ENCODE data around the gene DOCK1.

DOCK1 gene

GRCh38 chr10:127462643-127463295, 557.5 kb downstream of the DOCK1 start:
- no peak overlapping the region for H3K27ac ChIP-seq (ENCODE audit: low read depth, low read length)
- H3K36me3 ChIP-seq (ENCODE audit: control insufficient read depth in 1 of 2, insufficient read depth in 2 of 2, low read length in 2 of 2), result no peaks in the 10 kb centered on the region
- no peak overlapping the region for H4K91ac ChIP-seq (ENCODE audit: low read depth, low read length)
- no peaks in the 10 kb centered on the region for H3K4me1 ChIP-seq (ENCODE audit: control insufficient read depth in 1 of 2, insufficient read depth in 2 of 2, low read length in 2 of 2)
- H3K18ac ChIP-seq (ENCODE audit: low read length), result no peak overlapping the region
- H3K4me2 ChIP-seq (ENCODE audit: low read length), result no peak overlapping the region
- H3K4me3 ChIP-seq (ENCODE audit: low read depth, low read length), result no peak overlapping the region
- no peak overlapping the region for H3K9ac ChIP-seq (ENCODE audit: low read length)
- H2AK5ac ChIP-seq (ENCODE audit: low read length), result no peak overlapping the region
- H3K27me3 ChIP-seq (ENCODE audit: insufficient read depth, low read length), result no peaks in the 10 kb centered on the region
- H2BK120ac ChIP-seq (ENCODE audit: insufficient read depth, low read length, poor library complexity), result no peak overlapping the region
- no peaks in the 10 kb centered on the region for H3K79me2 ChIP-seq (ENCODE audit: control insufficient read depth, insufficient read depth, low read length, poor library complexity)
- no CpG with 5 or more reads among the region's 5 CpGs for WGBS (ENCODE audit: extremely low coverage, insufficient coverage, insufficient read length)
- DNase-seq, result no peak
- H2AFZ ChIP-seq (ENCODE audit: insufficient read depth, low read length, poor library complexity), result no peak overlapping the region
- H3K79me1 ChIP-seq (ENCODE audit: low read length), result no peaks in the 10 kb centered on the region
- H4K8ac ChIP-seq (ENCODE audit: low read depth, low read length), result no peak overlapping the region
- no peak overlapping the region for H3K23ac ChIP-seq (ENCODE audit: low read length)
- H3K9me3 ChIP-seq (ENCODE audit: insufficient read depth, low read depth, low read length), result peaks cover 13% of the 10 kb centered on the region
- H3K14ac ChIP-seq (ENCODE audit: low read length), result no peak overlapping the region
- no peak overlapping the region for H2BK5ac ChIP-seq (ENCODE audit: low read depth, low read length, poor library complexity)
- no peak overlapping the region for H3K4ac ChIP-seq (ENCODE audit: low read depth, low read length)
- no peak overlapping the region for H2BK12ac ChIP-seq (ENCODE audit: low read length)
- no peak overlapping the region for H4K12ac ChIP-seq (ENCODE audit: low read depth, low read length)

GRCh38 chr10:127463548-127463947, 558.3 kb downstream of the DOCK1 start:
- no peak overlapping the region for H3K23ac ChIP-seq (ENCODE audit: low read length)
- H3K4me1 ChIP-seq (ENCODE audit: control insufficient read depth in 1 of 2, insufficient read depth in 2 of 2, low read length in 2 of 2), result no peaks in the 10 kb centered on the region
- H3K79me1 ChIP-seq (ENCODE audit: low read length), result no peaks in the 10 kb centered on the region
- H3K27me3 ChIP-seq (ENCODE audit: insufficient read depth, low read length), result no peaks in the 10 kb centered on the region
- no peaks in the 10 kb centered on the region for H3K79me2 ChIP-seq (ENCODE audit: control insufficient read depth, insufficient read depth, low read length, poor library complexity)
- H4K8ac ChIP-seq (ENCODE audit: low read depth, low read length), result no peak overlapping the region
- H3K9ac ChIP-seq (ENCODE audit: low read length), result no peak overlapping the region
- no peak overlapping the region for H2AFZ ChIP-seq (ENCODE audit: insufficient read depth, low read length, poor library complexity)
- no peak overlapping the region for H3K18ac ChIP-seq (ENCODE audit: low read length)
- H3K4me3 ChIP-seq (ENCODE audit: low read depth, low read length), result no peak overlapping the region
- H4K91ac ChIP-seq (ENCODE audit: low read depth, low read length), result no peak overlapping the region
- peaks cover 11% of the 10 kb centered on the region for H3K9me3 ChIP-seq (ENCODE audit: insufficient read depth, low read depth, low read length)
- H3K4ac ChIP-seq (ENCODE audit: low read depth, low read length), result no peak overlapping the region
- no CpG with 5 or more reads among the region's 10 CpGs for WGBS (ENCODE audit: extremely low coverage, insufficient coverage, insufficient read length)
- DNase-seq, result no peak
- no peak overlapping the region for H3K4me2 ChIP-seq (ENCODE audit: low read length)
- H4K12ac ChIP-seq (ENCODE audit: low read depth, low read length), result no peak overlapping the region
- no peak overlapping the region for H3K27ac ChIP-seq (ENCODE audit: low read depth, low read length)
- no peak overlapping the region for H2BK12ac ChIP-seq (ENCODE audit: low read length)
- no peak overlapping the region for H2AK5ac ChIP-seq (ENCODE audit: low read length)
- H2BK5ac ChIP-seq (ENCODE audit: low read depth, low read length, poor library complexity), result no peak overlapping the region
- no peaks in the 10 kb centered on the region for H3K36me3 ChIP-seq (ENCODE audit: control insufficient read depth in 1 of 2, insufficient read depth in 2 of 2, low read length in 2 of 2)
- no peak overlapping the region for H2BK120ac ChIP-seq (ENCODE audit: insufficient read depth, low read length, poor library complexity)
- H3K14ac ChIP-seq (ENCODE audit: low read length), result no peak overlapping the region

- WGBS (ENCODE audit: extremely low coverage, insufficient coverage, insufficient read length), result no CpG with 5 or more reads among the region's 6 CpGs
- no peaks in the 10 kb centered on the region for H3K79me1 ChIP-seq (ENCODE audit: low read length)
Measured at GRCh38 chr10:127464561-127464960, 559.3 kb downstream of the DOCK1 start.

GRCh38 chr10:127467811-127468210, 562.6 kb downstream of the DOCK1 start:
- Histone ChIP-seq H3K79me1 (ENCODE audit: low read length) (no peaks in the 10 kb centered on the region), H3K14ac (ENCODE audit: low read length) (no peak overlapping the region), H4K91ac (ENCODE audit: low read depth, low read length) (no peak overlapping the region), H3K4me1 (ENCODE audit: control insufficient read depth in 1 of 2, insufficient read depth in 2 of 2, low read length in 2 of 2) (no peaks in the 10 kb centered on the region), H4K12ac (ENCODE audit: low read depth, low read length) (no peak overlapping the region), H2BK12ac (ENCODE audit: low read length) (no peak overlapping the region), H3K79me2 (ENCODE audit: control insufficient read depth, insufficient read depth, low read length, poor library complexity) (no peaks in the 10 kb centered on the region), H3K27me3 (ENCODE audit: insufficient read depth, low read length) (no peaks in the 10 kb centered on the region), H2AFZ (ENCODE audit: insufficient read depth, low read length, poor library complexity) (no peak overlapping the region), H3K9ac (ENCODE audit: low read length) (peak overlapping the region; percentile 15), H3K4me2 (ENCODE audit: low read length) (no peak overlapping the region), H3K9me3 (ENCODE audit: insufficient read depth, low read depth, low read length) (peaks cover 9% of the 10 kb centered on the region), H3K4ac (ENCODE audit: low read depth, low read length) (no peak overlapping the region), H3K4me3 (ENCODE audit: low read depth, low read length) (no peak overlapping the region), H3K27ac (ENCODE audit: low read depth, low read length) (no peak overlapping the region), H2BK120ac (ENCODE audit: insufficient read depth, low read length, poor library complexity) (no peak overlapping the region), H2BK5ac (ENCODE audit: low read depth, low read length, poor library complexity) (no peak overlapping the region), H3K36me3 (ENCODE audit: control insufficient read depth in 1 of 2, insufficient read depth in 2 of 2, low read length in 2 of 2) (no peaks in the 10 kb centered on the region), H3K18ac (ENCODE audit: low read length) (no peak overlapping the region), H2AK5ac (ENCODE audit: low read length) (no peak overlapping the region), H4K8ac (ENCODE audit: low read depth, low read length) (no peak overlapping the region), H3K23ac (ENCODE audit: low read length) (no peak overlapping the region)
- WGBS (ENCODE audit: extremely low coverage, insufficient coverage, insufficient read length), result no CpG with 5 or more reads among the region's 10 CpGs
- no peak for DNase-seq

More at GRCh38 chr10:127464561-127464960, 559.3 kb downstream of the DOCK1 start:
- H2BK5ac ChIP-seq (ENCODE audit: low read depth, low read length, poor library complexity), result no peak overlapping the region
- peaks cover 12% of the 10 kb centered on the region for H3K9me3 ChIP-seq (ENCODE audit: insufficient read depth, low read depth, low read length)
- H3K4me1 ChIP-seq (ENCODE audit: control insufficient read depth in 1 of 2, insufficient read depth in 2 of 2, low read length in 2 of 2), result no peaks in the 10 kb centered on the region
- no peak overlapping the region for H3K14ac ChIP-seq (ENCODE audit: low read length)
- no peak overlapping the region for H3K23ac ChIP-seq (ENCODE audit: low read length)
- no peaks in the 10 kb centered on the region for H3K27me3 ChIP-seq (ENCODE audit: insufficient read depth, low read length)
- no peak overlapping the region for H4K91ac ChIP-seq (ENCODE audit: low read depth, low read length)
- H3K9ac ChIP-seq (ENCODE audit: low read length), result no peak overlapping the region
- no peak overlapping the region for H2AFZ ChIP-seq (ENCODE audit: insufficient read depth, low read length, poor library complexity)
- H3K4ac ChIP-seq (ENCODE audit: low read depth, low read length), result no peak overlapping the region
- no peak overlapping the region for H4K8ac ChIP-seq (ENCODE audit: low read depth, low read length)
- H2BK120ac ChIP-seq (ENCODE audit: insufficient read depth, low read length, poor library complexity), result no peak overlapping the region
- no peak overlapping the region for H2BK12ac ChIP-seq (ENCODE audit: low read length)
- H3K4me3 ChIP-seq (ENCODE audit: low read depth, low read length), result no peak overlapping the region
- H3K18ac ChIP-seq (ENCODE audit: low read length), result no peak overlapping the region
- H2AK5ac ChIP-seq (ENCODE audit: low read length), result no peak overlapping the region
- no peaks in the 10 kb centered on the region for H3K36me3 ChIP-seq (ENCODE audit: control insufficient read depth in 1 of 2, insufficient read depth in 2 of 2, low read length in 2 of 2)
- no peak overlapping the region for H3K27ac ChIP-seq (ENCODE audit: low read depth, low read length)
- no peak overlapping the region for H4K12ac ChIP-seq (ENCODE audit: low read depth, low read length)
- DNase-seq, result no peak
- H3K79me2 ChIP-seq (ENCODE audit: control insufficient read depth, insufficient read depth, low read length, poor library complexity), result no peaks in the 10 kb centered on the region
- no peak overlapping the region for H3K4me2 ChIP-seq (ENCODE audit: low read length)

All from trophoblast cell (in vitro differentiated cells and primary cell).